Ishikawa (cell line): ENCODE results near the gene SCAMP3.

Experiments
- CEBPB ChIP-seq: IDR thresholded peaks from 2 replicates; pipeline ENCODE4 v1.6.1; 2012
- CREB1 ChIP-seq: IDR thresholded peaks from 2 replicates; pipeline ENCODE4 v1.6.1; 2012; ENCODE audit warnings: low read depth
- EGR1 ChIP-seq: IDR thresholded peaks from 2 replicates; pipeline ENCODE4 v1.6.1; 2012
- EP300 ChIP-seq: IDR thresholded peaks from 2 replicates; pipeline ENCODE4 v1.6.1; 2012; ENCODE audit warnings: borderline replicate concordance
- FOXM1 ChIP-seq: IDR thresholded peaks from 2 replicates; pipeline ENCODE4 v1.6.1; 2012; ENCODE audit warnings: low read depth, borderline replicate concordance
- NFIC ChIP-seq: IDR thresholded peaks from 2 replicates; pipeline ENCODE4 v1.6.1; 2012
- RAD21 ChIP-seq: IDR thresholded peaks from 2 replicates; pipeline ENCODE4 v1.6.1; 2012; ENCODE audit warnings: low read depth
- REST ChIP-seq: IDR thresholded peaks from 2 replicates; pipeline ENCODE4 v1.6.1; 2012; ENCODE audit warnings: low read depth, mild to moderate bottlenecking
- TAF1 ChIP-seq: IDR thresholded peaks from 2 replicates; pipeline ENCODE4 v1.6.1; 2012; ENCODE audit warnings: low read depth, mild to moderate bottlenecking
- TCF12 ChIP-seq: IDR thresholded peaks from 2 replicates; pipeline ENCODE4 v1.6.1; 2012; ENCODE audit warnings: low read depth
- TEAD4 ChIP-seq: IDR thresholded peaks from 2 replicates; pipeline ENCODE4 v1.6.1; 2012
- USF1 ChIP-seq: IDR thresholded peaks from 2 replicates; pipeline ENCODE4 v1.6.1; 2012
- YY1 ChIP-seq: IDR thresholded peaks from 2 replicates; pipeline ENCODE4 v1.6.1; 2012; ENCODE audit warnings: low read depth
- ZBTB7A ChIP-seq: IDR thresholded peaks from 2 replicates; pipeline ENCODE4 v1.6.1; 2012; ENCODE audit warnings: low read depth
- TF ChIP-seq, protein P1 (sequence below): IDR thresholded peaks from 2 replicates; pipeline ENCODE4 v1.6.1; 2012

The SCAMP3 gene

GRCh38 chr1:155261852-155262673 lies at the start of gene SCAMP3:
SCAMP3 (minus strand) TSS chr1:155262360; CDS start chr1:155262151, 209 bp downstream.
- peak; percentile 53; the same call in 1 of the 2 replicates for TF ChIP-seq CREB1
- no peak for TF ChIP-seq NFIC
- peak; percentile 64; the same call in 1 of the 2 replicates for TF ChIP-seq YY1
- TF ChIP-seq, protein P1, sequence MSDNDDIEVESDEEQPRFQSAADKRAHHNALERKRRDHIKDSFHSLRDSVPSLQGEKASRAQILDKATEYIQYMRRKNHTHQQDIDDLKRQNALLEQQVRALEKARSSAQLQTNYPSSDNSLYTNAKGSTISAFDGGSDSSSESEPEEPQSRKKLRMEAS: peak; percentile 91
- no peak for TF ChIP-seq REST
- no peak for TF ChIP-seq CEBPB
- peak; percentile 81 for TF ChIP-seq TEAD4
- TF ChIP-seq EGR1: no peak
- TF ChIP-seq ZBTB7A: no peak
- 0 out of 2 replicates have a peak, but pooled peaks have one; percentile 12 for TF ChIP-seq FOXM1
- TF ChIP-seq TCF12: peak; percentile 67
- TF ChIP-seq RAD21: 0 out of 2 replicates have a peak, but pooled peaks have one; percentile 3
- peak; percentile 99 for TF ChIP-seq USF1
- peak; percentile 61 for TF ChIP-seq TAF1
- TF ChIP-seq EP300: peak; percentile 30; the same call in 1 of the 2 replicates

DNA sequence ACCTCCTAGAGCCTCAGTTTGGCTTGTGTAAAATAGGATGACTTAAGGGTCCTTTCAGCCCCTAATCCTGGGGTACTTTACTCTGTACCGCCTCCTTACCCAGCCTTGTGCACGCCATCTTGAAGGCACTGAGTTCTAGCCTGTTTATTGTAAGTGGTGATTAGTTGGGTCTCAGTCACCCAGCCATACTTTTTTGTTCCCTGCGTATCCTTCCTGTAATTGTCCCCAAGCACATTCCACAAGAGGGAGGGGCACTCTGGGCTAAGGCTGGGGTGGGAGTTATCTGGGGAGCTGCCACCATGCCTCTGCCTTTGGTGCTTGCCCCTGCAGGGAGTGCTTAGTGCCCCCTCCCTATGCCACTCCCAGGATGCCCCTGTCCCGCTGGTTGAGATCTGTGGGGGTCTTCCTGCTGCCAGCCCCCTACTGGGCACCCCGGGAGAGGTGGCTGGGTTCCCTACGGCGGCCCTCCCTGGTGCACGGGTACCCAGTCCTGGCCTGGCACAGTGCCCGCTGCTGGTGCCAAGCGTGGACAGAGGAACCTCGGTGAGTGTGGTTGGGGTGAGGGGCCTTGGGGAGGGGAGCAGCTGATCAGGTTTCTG lies 47.4 kb upstream of the SCAMP3 start:
- TF ChIP-seq NFIC (peak; percentile 85), EP300 (0 out of 2 replicates have a peak, but pooled peaks have one; percentile 9), RAD21 (no peak), FOXM1 (no peak), YY1 (peak; percentile 67; the same call in 1 of the 2 replicates), TEAD4 (peak; percentile 68), REST (no peak), TAF1 (no peak)
- TF ChIP-seq, protein P1: no peak

GRCh38 chr1:155308493-155309422 lies 46.6 kb upstream of the SCAMP3 start, which contains the start of gene FDPS:
FDPS (plus strand) TSS chr1:155308866; CDS start chr1:155309790, 924 bp downstream.
- peak; percentile 74 for TF ChIP-seq TCF12
- peak; percentile 54 for TF ChIP-seq NFIC
- TF ChIP-seq YY1: peak; percentile 62; the same call in 1 of the 2 replicates
- no peak; the same call in 1 of the 2 replicates for TF ChIP-seq TEAD4
- TF ChIP-seq CEBPB: no peak
- no peak for TF ChIP-seq EGR1
- TF ChIP-seq, protein P1: peak; percentile 87
- 0 out of 2 replicates have a peak, but pooled peaks have one; percentile 19 for TF ChIP-seq REST
- peak; percentile 51; the same call in 1 of the 2 replicates for TF ChIP-seq EP300
- TF ChIP-seq RAD21: no peak
- TF ChIP-seq FOXM1: 0 out of 2 replicates have a peak, but pooled peaks have one; percentile 8
- TF ChIP-seq CREB1: peak; percentile 94
- TF ChIP-seq USF1: peak; percentile 88
- peak; percentile 83 for TF ChIP-seq TAF1
- no peak for TF ChIP-seq ZBTB7A
